ENCODE measurements around the gene SCO1.
"Not testable (repeated sequence)": the region's sequence is repeated elsewhere in the genome, so short reads cannot be mapped to it uniquely, and the experiment has no call there.

Gene SCO1

GRCh38 chr17:10726196-10726595, 28.9 kb upstream of the SCO1 start:
- DNase-seq (ENCODE audit: low read depth in 3 of 3, low spot score in 1 of 3), result no peak

DNA sequence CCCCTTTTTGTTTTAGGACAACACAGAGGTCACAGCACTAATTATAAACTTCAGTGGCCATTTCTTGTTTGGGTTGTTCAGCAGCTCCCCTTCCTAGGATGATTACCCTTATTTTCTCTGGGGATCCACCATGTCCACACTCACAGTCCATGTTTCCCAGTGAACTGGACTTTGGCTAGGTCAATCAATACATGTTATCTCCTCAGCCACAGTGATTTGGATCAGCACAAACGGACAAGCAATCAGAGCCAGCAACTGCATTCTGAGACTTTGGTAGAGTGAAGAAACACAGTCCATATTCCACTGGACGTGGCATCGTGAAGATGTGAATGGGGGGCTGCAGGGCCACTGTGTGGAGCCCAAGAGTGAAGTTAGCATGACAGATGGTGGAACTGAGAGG, 27.9 kb upstream of the SCO1 start:
- no peak for DNase-seq (ENCODE audit: low read depth in 3 of 3, low spot score in 1 of 3)

DNA sequence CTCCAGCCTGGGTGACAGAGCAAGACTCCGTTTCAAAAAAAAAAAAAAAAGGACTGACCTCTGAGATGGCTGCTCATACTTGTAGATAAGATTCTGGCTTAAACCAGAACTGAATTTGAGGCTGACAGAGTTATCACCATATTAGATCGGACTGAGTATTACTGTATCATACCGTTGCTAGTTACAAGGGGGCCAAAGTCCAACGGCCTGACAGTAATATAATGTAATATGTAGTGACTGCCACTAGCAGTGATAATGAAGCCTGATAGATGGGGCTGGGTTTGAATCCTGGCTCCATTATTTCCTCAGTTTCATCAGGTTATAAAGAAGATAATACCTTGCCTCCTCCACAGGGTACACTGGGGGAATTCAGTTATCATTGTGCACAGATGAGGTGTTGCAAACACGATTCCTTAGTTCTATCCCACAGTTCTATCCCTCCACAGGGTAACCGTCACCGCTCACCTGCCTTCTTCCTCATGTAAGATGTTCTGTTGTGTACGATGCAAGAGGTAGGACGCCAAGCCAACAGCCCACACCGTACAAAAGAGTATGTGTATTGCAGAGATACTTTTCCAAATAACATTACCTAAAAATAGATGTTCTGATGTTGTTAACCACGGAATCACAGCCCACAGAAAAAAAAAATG, 27.3 kb upstream of the SCO1 start:
- no peak for DNase-seq (ENCODE audit: low read depth in 3 of 3, low spot score in 1 of 3)

GRCh38 chr17:10718547-10718946, 21.2 kb upstream of the SCO1 start:
- DNase-seq (ENCODE audit: low read depth in 3 of 3, low spot score in 1 of 3), result no peak

GRCh38 chr17:10716218-10716617, 18.9 kb upstream of the SCO1 start:
- DNase-seq (ENCODE audit: low read depth in 3 of 3, low spot score in 1 of 3), result no peak

DNA sequence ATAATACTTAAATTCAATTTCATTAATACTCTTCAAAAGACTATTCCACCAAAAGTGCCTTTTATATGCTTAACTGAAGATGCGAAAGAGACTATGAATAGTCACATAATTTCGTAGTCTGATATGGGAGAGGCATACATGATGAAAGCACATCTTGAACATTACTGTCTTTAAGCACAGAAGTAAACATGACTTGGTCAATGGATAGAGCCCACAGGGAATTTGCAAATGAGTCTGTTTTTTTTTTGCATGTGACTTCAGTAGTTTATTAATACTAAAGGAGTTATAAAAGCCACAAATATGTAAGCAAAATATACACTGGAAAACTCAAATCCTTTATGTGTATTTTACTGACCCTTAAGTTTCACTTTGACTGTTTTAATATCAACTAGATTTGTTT, 16.0 kb upstream of the SCO1 start:
- no peak for DNase-seq (ENCODE audit: low read depth in 3 of 3, low spot score in 1 of 3)

DNA sequence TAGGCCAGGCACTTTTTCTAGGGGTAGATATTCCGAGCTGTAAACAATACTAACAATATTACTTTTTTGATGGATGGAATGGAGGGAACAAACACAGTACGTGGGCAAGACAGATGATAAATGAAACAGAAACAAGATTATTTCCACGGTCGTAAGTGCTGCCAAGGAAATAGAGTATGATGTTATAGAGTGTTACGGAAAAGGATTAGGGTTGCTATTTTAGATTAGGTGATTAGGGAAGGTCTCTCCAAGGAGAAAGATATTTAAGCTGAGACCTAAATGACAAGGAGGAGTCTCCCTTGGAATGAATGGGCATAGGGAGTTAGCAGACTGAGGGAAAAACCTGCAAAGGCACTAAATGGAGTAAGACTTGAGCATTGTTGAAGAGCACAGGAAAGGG, 8.4 kb upstream of the SCO1 start:
- DNase-seq (ENCODE audit: low read depth in 3 of 3, low spot score in 1 of 3), result no peak

DNA sequence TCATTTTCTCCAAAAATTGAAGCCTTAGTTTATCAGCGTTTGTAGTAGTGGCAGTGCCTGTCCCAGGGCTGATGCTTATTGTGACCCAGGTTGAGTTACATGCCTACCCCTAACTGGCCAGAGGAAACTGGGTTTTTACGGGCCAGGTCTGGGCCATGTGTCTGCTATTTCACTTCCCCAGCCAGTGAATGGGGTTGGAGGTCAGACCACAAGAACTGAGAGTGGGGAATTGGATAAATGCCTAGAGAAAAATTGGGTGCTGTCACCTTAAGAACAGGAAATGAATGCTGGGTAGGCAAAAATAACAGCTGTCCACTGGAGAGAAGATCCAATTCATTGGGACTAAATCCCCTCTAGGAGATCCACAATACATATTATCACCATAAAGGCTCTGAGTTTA, 5.2 kb upstream of the SCO1 start:
- DNase-seq (ENCODE audit: low read depth in 3 of 3, low spot score in 1 of 3), result no peak

GRCh38 chr17:10699856-10700255, 2.5 kb upstream of the SCO1 start:
- DNase-seq (ENCODE audit: low read depth in 3 of 3, low spot score in 1 of 3), result no peak

- DNase-seq (ENCODE audit: low read depth in 3 of 3, low spot score in 1 of 3), result no peak
Measured at GRCh38 chr17:10698096-10698818, 924 bp upstream of the SCO1 start.

DNA sequence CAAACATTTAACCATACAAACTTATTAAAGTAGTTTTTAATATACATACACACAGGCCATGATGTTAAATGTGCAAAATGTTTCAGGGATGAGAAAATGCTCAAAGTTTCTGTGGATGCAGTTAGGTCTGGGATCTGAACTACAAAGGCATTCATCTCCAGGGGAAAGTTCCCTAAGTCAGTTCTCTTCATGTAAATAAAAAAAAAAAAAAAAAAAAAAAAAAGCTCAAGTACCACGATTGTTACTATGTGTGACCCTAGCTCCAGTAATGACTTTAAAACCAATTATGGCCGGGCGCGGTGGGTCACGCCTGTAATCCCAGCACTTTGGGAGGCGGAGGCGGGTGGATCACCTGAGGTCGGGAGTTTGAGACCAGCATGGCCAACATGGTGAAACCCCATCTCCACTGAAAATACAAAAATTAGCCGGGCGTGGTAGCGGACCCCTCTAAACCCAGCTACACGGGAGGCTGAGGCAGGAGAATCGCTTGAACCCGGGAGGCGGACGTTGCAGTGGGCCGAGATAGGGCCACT, 1.4 kb downstream of the SCO1 start:
- not testable (repeated sequence) for DNase-seq (ENCODE audit: low read depth in 3 of 3, low spot score in 1 of 3)

GRCh38 chr17:10687499-10687898, 9.8 kb downstream of the SCO1 start:
- no peak for DNase-seq (ENCODE audit: low read depth in 3 of 3, low spot score in 1 of 3)

GRCh38 chr17:10683853-10684252, 13.5 kb downstream of the SCO1 start:
- DNase-seq (ENCODE audit: low read depth in 3 of 3, low spot score in 1 of 3), result no peak

- DNase-seq (ENCODE audit: low read depth in 3 of 3, low spot score in 1 of 3), result no peak
Measured at GRCh38 chr17:10681866-10682446, 15.4 kb downstream of the SCO1 start.

GRCh38 chr17:10674704-10675103, 22.6 kb downstream of the SCO1 start:
- no peak for DNase-seq (ENCODE audit: low read depth in 3 of 3, low spot score in 1 of 3)

- DNase-seq (ENCODE audit: low read depth in 3 of 3, low spot score in 1 of 3), result no peak
Measured at GRCh38 chr17:10673312-10673711, 24.0 kb downstream of the SCO1 start.

- DNase-seq (ENCODE audit: low read depth in 3 of 3, low spot score in 1 of 3), result no peak
Measured at GRCh38 chr17:10668775-10669174, 28.6 kb downstream of the SCO1 start.

DNA sequence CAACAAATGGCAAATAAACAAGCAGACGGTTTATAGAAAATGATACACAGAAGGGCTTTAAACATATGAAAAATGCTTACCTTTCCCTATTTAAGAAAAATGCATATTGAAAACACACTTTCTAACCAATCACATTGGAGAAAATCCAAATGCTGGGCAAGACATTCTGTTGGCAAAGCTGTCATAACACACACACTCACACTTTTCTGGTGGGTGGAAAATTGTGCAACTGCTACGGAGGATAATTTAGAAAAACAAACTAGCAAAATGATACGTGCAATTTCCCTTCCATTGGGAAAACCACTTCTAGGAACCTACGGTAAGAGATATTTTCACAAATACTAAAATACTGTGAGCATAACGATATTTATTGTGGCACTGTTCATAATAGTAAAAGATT, 30.4 kb downstream of the SCO1 start:
- no peak for DNase-seq (ENCODE audit: low read depth in 3 of 3, low spot score in 1 of 3)

DNA sequence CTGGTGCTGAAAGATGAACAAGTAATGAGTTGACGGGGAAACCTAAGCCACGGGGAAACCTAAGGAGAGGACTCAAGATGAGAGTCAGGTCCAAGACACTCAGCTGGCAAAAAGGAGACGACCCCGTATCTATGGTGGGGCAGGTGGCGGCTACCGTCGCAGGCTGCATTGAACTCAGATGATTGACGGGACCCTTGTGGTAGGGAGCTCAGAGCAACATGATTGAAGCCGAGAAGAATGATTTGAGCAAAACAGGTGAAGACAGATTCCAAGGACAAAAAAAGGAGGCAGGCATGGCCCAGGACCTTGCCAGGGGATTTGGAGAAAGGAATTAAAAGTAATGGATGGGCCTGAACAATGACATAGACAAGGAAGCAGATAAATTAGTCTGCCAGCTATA, 32.8 kb downstream of the SCO1 start:
- no peak for DNase-seq (ENCODE audit: low read depth in 3 of 3, low spot score in 1 of 3)

- no peak for DNase-seq (ENCODE audit: low read depth in 3 of 3, low spot score in 1 of 3)
Measured at GRCh38 chr17:10663231-10663630, 34.1 kb downstream of the SCO1 start.

DNA sequence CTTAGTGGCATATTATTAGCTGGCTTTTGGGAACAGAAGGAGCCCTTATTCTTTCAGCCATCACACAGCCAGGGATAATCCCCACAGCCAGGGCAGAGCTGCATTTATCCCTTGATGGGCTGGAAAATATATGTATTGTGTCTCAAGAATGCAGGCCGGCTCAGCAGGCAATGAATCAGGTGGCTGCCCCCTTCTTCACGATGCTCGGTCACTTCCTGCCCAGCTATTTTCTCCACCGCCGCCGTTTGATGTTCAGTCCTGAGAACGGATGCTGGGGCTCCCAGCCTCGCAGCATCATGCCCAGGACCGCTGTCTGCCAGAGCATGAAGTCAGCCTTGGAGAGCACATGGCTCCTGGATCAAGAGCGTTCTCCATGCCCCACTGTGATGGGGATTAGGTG, 35.9 kb downstream of the SCO1 start:
- DNase-seq (ENCODE audit: low read depth in 3 of 3, low spot score in 1 of 3), result no peak

DNA sequence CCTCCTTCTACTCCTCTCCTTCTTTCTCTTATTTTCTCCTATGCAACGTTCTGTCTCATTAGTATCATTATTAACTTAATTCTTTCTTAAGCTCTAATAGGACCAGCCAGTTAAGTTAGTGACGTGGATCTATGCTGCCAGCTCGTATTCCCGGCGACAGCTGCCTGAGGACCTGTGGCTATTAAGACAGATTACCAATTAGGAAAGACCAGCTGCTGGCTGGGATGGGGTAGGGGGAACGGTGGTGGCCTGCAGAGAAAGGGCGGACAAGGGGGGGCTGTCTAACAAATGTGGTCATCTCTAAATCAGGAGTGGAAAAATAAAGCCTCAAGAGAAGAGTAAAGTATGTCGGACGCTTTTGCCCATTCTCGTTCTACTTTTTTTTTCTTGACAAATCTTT, 39.5 kb downstream of the SCO1 start:
- no peak for DNase-seq (ENCODE audit: low read depth in 3 of 3, low spot score in 1 of 3)
